Nephron progenitor cell (in vitro differentiated cells): ENCODE measurements around the gene NT5DC3.

Experiments used
- DNase-seq: peaks from one replicate; pipeline ENCODE4 v3.0.0; 2021
- H3K27ac Mint-ChIP-seq: 2 replicates; pipeline ENCODE4 v1.8.0; 2021; ENCODE audit warnings: mild to moderate bottlenecking, moderate library complexity, mixed read lengths
- H3K27me3 Mint-ChIP-seq: 2 replicates; pipeline ENCODE4 v1.8.0; 2021; ENCODE audit warnings: mild to moderate bottlenecking, low read depth, mixed read lengths; ENCODE audit not compliant: poor library complexity
- H3K36me3 Mint-ChIP-seq: 2 replicates; pipeline ENCODE4 v1.8.0; 2021; ENCODE audit warnings: low read depth, mixed read lengths
- H3K4me1 Mint-ChIP-seq: 2 replicates; pipeline ENCODE4 v1.8.0; 2021; ENCODE audit warnings: mixed read lengths
- H3K4me3 Mint-ChIP-seq: 2 replicates; pipeline ENCODE4 v1.8.0; 2021; ENCODE audit warnings: mild to moderate bottlenecking, moderate library complexity, mixed read lengths
- H3K9me3 Mint-ChIP-seq: 2 replicates; pipeline ENCODE4 v1.8.0; 2021; ENCODE audit warnings: mild to moderate bottlenecking, moderate library complexity, mixed read lengths
- TF ChIP-seq, protein P1 (sequence below): fragments of 200-600 bp; sonication (generic); IDR thresholded peaks from 2 replicates; pipeline ENCODE4 v1.5.0; 2021; ENCODE audit warnings: antibody characterized with exemption

The NT5DC3 gene

DNA sequence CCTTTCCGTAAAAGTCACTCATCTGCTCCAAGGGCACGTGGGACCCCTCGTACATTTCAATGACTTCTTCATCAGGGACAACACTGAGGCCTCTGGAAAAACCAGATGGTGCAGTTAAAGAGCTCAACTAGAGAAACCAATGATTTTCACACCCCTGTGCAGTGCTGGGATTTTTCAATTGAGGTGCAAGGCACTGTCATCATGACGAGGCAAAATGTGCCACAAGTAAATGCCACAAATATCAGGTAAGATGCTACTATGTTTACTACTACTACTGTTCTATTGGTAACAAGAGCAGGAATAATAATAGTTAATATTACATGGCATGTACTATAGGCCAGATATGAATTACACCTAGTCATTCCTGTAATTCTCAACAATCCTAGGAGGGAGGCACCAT lies 42.4 kb downstream of the NT5DC3 start:
- Mint-ChIP-seq H3K4me3 (no peak overlapping the region), H3K27ac (peak overlapping the region; percentile 17), H3K4me1 (peaks cover 12% of the 10 kb centered on the region), H3K9me3 (no peaks in the 10 kb centered on the region), H3K36me3 (peaks cover 50% of the 10 kb centered on the region), H3K27me3 (no peaks in the 10 kb centered on the region)
- TF ChIP-seq, protein P1, sequence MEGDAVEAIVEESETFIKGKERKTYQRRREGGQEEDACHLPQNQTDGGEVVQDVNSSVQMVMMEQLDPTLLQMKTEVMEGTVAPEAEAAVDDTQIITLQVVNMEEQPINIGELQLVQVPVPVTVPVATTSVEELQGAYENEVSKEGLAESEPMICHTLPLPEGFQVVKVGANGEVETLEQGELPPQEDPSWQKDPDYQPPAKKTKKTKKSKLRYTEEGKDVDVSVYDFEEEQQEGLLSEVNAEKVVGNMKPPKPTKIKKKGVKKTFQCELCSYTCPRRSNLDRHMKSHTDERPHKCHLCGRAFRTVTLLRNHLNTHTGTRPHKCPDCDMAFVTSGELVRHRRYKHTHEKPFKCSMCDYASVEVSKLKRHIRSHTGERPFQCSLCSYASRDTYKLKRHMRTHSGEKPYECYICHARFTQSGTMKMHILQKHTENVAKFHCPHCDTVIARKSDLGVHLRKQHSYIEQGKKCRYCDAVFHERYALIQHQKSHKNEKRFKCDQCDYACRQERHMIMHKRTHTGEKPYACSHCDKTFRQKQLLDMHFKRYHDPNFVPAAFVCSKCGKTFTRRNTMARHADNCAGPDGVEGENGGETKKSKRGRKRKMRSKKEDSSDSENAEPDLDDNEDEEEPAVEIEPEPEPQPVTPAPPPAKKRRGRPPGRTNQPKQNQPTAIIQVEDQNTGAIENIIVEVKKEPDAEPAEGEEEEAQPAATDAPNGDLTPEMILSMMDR = no peak
- DNase-seq = no peak

DNA sequence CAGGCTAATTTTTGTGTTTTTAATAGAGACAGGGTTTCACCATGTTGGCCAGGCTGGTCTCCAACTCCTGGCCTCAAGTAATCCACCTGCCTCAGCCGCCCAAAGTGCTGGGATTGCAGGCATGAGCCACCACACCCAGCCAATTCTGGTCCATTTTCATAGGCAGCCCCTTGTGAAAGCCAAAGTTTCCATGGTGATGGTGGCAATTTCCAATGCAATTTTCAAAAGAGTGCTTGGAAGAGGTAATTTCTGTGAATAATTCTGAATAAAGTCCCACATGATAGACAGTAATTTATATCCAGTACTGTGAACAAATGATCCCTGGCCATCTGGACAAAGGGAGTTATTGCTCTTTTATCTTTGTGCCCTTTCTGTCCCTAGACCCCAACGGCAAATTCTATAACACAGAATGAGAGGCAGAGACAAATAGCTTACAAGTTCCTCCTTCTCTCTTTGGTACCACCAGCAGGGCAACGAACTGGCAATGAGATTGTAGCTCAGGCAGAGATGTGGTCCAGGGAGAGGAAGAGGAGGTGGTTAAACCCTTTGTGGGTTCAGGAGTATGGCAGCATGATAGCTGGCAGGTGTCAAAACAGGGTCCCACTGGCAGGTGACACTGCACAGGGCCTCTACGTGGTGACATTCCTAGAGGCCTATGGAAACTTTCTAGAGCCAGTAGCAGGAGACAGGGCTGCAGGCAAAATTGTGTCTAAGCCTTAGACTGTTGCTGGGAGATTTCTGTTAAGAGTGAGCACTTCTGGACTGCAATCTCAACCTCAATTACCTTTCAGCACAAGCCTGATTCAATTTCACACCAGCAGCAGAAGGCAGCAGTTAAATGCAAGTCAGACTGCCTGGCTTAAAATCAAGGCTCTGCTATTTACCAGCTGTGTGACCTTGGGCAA lies 46.5 kb downstream of the NT5DC3 start:
- DNase-seq = no peak
- no peaks in the 10 kb centered on the region for H3K27me3 Mint-ChIP-seq
- H3K4me3 Mint-ChIP-seq = no peak overlapping the region
- H3K36me3 Mint-ChIP-seq = peaks cover 45% of the 10 kb centered on the region
- H3K27ac Mint-ChIP-seq = no peak overlapping the region
- TF ChIP-seq, protein P1 = no peak
- peaks cover 12% of the 10 kb centered on the region for H3K4me1 Mint-ChIP-seq
- no peaks in the 10 kb centered on the region for H3K9me3 Mint-ChIP-seq

DNA sequence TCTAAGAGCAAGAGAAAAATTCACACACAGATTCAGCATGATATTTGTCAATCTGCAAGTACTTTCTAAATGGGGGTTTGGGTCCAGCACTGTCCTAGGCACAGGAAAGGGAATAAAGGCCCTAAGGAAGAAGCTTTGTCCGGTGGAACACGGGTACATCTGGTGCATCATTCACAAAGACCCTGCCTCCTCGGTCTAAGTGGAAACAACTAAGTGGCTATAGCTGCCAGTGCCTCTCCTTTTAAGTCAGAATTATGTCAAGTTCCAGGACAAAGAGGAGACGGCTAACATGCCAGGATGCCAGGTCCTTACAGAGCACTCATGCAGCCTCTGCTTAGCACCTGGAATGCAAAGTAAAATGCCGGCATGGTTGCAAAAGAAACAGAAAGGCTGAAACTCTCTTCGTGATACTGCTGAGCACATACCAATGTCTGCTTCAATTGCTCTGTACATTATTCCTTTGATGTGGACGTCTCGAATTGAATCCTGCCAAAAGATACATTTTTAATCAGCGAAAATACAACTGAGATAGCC lies 47.5 kb downstream of the NT5DC3 start:
- Mint-ChIP-seq H3K27ac (no peak overlapping the region), H3K4me1 (peaks cover 12% of the 10 kb centered on the region), H3K4me3 (no peak overlapping the region), H3K36me3 (peaks cover 40% of the 10 kb centered on the region), H3K27me3 (no peaks in the 10 kb centered on the region), H3K9me3 (no peaks in the 10 kb centered on the region)
- TF ChIP-seq, protein P1 = no peak
- no peak for DNase-seq

DNA sequence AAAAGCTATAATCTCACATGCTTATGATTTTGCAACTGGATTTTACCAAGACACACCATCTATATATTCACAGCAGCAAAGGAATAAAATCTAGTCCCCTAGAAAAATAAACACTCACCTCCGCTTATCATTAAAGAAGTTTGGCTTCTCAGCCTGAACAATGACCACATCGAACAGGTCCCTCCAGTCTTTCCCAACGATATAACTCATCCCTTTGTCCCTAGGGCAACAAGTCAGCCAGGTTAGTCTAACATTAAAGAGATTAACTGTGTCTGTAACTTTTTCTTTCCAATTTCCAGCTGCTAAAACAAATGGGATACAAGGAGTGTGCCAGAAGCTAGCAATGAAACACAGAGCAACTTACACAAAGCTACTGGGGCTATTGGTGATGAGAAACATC lies 48.0 kb downstream of the NT5DC3 start:
- Mint-ChIP-seq H3K9me3 (no peaks in the 10 kb centered on the region), H3K36me3 (peaks cover 35% of the 10 kb centered on the region), H3K27ac (no peak overlapping the region), H3K4me1 (peaks cover 8% of the 10 kb centered on the region), H3K4me3 (no peak overlapping the region), H3K27me3 (no peaks in the 10 kb centered on the region)
- TF ChIP-seq, protein P1 = no peak
- no peak for DNase-seq

DNA sequence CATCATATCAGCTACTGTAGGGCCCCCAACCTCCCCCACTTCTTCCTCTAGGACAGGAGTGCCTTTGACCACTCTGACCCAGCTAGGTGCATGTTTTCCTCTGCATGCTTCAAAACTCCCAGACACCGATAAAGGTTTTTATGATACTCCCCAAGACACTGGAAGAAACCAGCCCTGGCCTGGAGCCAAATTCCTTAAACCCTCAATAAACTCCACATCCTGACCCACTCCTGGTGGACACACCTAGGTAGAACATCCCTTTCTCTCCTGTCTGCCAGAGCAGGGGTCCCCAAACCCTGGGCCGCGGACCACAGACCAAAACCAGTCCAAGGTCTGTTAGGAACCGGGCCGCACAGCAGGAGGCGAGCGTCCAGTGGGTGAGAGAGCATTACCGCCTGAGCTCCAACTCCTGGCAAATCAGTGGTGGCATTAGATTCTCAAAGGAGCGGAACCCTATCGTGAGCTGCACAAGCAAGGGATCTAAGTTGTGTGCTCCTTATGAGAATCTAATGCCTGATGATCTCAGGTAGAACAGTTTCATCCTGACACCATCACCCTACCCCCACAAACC lies 49.6 kb downstream of the NT5DC3 start:
- no peaks in the 10 kb centered on the region for H3K4me1 Mint-ChIP-seq
- no peaks in the 10 kb centered on the region for H3K27me3 Mint-ChIP-seq
- H3K36me3 Mint-ChIP-seq = peaks cover 22% of the 10 kb centered on the region
- no peaks in the 10 kb centered on the region for H3K9me3 Mint-ChIP-seq
- DNase-seq = no peak
- TF ChIP-seq, protein P1 = no peak
- H3K4me3 Mint-ChIP-seq = no peak overlapping the region
- H3K27ac Mint-ChIP-seq = no peak overlapping the region
